ENCODE measurements around the gene ST8SIA2. TPM values are rescaled to one million over a fixed set of nuclear protein-coding genes. Genes with fewer than 3 reads are reported as not detected.

Gene ST8SIA2
- total and polyA plus RNA-seq, 10 of the 15 experiments (the other 5 are each of a cell fraction or from before 2014, with no cell fraction given), result not detected

DNA sequence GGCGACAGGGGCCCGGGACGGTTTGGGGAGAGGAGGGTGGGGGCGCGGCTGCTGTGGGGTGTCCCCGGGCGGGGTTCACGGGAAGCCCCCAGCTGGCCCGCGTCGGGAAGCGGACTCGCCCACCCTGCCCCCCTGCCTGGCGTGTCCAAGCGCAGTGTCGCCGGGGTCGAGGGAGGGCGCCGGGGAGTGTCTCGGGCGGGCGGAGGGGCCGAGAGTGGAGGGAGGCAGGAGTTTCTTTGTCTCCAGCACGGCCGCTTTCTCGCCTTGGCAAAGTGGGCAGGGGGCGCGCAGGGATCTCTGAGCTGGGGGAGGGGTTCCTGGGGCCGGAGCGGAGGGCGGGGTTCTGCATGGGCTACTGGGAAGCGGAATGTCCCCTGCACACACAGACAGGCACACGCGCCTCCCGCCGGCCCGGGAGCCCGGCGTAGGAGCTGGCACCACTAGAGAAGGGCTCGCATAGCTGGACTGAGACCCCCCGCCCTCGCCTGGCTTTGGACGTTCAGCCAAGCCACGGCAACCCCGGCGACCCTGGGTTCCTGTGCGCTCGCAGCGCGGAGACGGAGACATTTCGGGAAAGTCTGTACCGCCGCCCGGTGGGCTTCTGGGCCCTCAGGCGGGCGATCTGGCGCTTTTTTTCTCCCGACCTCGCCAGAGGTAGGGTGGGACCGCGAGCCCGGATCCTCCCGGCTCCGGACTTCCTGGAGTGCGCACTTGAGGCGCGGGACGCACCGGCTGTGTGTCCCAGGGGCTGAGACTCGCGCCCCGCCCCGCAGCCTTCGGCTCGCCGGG, 822 bp downstream of the ST8SIA2 start (continued):
- TF ChIP-seq STAT1 (conservative IDR thresholded peaks at IDR 0.05) (no peak), BACH1 (IDR thresholded peaks at IDR 0.05; ENCODE audit: borderline replicate concordance) (no peak)
- TF ChIP-seq, protein P1, sequence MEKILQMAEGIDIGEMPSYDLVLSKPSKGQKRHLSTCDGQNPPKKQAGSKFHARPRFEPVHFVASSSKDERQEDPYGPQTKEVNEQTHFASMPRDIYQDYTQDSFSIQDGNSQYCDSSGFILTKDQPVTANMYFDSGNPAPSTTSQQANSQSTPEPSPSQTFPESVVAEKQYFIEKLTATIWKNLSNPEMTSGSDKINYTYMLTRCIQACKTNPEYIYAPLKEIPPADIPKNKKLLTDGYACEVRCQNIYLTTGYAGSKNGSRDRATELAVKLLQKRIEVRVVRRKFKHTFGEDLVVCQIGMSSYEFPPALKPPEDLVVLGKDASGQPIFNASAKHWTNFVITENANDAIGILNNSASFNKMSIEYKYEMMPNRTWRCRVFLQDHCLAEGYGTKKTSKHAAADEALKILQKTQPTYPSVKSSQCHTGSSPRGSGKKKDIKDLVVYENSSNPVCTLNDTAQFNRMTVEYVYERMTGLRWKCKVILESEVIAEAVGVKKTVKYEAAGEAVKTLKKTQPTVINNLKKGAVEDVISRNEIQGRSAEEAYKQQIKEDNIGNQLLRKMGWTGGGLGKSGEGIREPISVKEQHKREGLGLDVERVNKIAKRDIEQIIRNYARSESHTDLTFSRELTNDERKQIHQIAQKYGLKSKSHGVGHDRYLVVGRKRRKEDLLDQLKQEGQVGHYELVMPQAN (conservative IDR thresholded peaks at IDR 0.05), result no peak
- TF ChIP-seq, protein P2, sequence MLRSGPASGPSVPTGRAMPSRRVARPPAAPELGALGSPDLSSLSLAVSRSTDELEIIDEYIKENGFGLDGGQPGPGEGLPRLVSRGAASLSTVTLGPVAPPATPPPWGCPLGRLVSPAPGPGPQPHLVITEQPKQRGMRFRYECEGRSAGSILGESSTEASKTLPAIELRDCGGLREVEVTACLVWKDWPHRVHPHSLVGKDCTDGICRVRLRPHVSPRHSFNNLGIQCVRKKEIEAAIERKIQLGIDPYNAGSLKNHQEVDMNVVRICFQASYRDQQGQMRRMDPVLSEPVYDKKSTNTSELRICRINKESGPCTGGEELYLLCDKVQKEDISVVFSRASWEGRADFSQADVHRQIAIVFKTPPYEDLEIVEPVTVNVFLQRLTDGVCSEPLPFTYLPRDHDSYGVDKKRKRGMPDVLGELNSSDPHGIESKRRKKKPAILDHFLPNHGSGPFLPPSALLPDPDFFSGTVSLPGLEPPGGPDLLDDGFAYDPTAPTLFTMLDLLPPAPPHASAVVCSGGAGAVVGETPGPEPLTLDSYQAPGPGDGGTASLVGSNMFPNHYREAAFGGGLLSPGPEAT (IDR thresholded peaks at IDR 0.05; ENCODE audit: low read depth), result no peak

DNA sequence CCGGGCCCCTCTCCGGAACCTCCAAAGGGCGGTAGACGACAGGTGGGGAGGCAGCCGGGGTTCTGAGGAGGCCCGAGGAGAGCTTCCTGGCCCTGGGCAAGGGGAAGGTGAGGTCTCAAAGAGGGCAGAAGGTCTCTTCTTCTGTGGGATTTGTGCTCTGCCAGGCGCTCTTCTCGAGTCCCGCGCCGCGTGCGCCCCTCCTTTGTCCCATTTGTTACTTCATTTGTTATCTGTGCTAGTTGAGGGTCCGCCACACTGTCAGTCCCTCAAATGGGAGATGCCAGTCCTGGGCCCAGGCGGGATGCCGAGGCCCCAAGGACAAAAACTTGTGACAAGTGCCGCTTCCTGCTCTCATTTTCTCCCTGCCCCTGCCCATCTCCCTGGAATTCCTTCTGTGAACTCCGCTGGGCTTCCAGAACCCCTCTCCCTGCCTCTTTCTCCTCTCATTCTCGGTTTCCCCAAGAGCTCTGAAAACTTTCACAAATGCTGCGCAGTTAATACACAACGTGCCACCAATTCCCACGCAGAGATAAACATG, 1.5 kb downstream of the ST8SIA2 start:
- DNase-seq (ENCODE audit: low read depth, low spot score) (no peak), ATAC-seq (no peak), FAIRE-seq (no peak)
- Histone ChIP-seq H3K9me3 (replicated peaks; ENCODE audit: control insufficient read depth, insufficient read depth, low read length) (no peaks in the 10 kb centered on the region), H3K27ac (ENCODE audit: control insufficient read depth, insufficient read depth) (no peak overlapping the region), H3K4me1 (ENCODE audit: control insufficient read depth, insufficient read depth, low read length) (no peaks in the 10 kb centered on the region), H2AFZ (ENCODE audit: control insufficient read depth, low read depth, low read length) (no peak overlapping the region), H3K4me2 (ENCODE audit: control insufficient read depth, insufficient read depth) (no peak overlapping the region), H3K79me2 (ENCODE audit: control insufficient read depth, insufficient read depth, low read length) (no peaks in the 10 kb centered on the region), H3K27me3 (replicated peaks in 1 of 2; ENCODE audit: control insufficient read depth in 2 of 2, insufficient read depth in 2 of 2, low read length in 1 of 2) (peaks cover 18 to 22% of the 10 kb centered on the region in 2 experiments), H3K36me3 (ENCODE audit: control insufficient read depth in 2 of 2, insufficient read depth in 2 of 2, low read length in 1 of 2) (no peaks in the 10 kb centered on the region), H3K4me3 (no peak overlapping the region), H4K20me1 (ENCODE audit: control insufficient read depth, insufficient read depth) (no peaks in the 10 kb centered on the region; the same call in 1 of the 2 replicates), H3K9ac (ENCODE audit: control insufficient read depth, insufficient read depth, low read length) (no peak overlapping the region)
- 24% methylated on average over 22 of the region's 22 CpGs for WGBS (ENCODE audit: insufficient coverage, insufficient replicate concordance, low lambda C conversion rate, missing lambda C conversion rate)
- TF ChIP-seq HCFC1 (IDR thresholded peaks at IDR 0.05; ENCODE audit: low read length) (no peak), SIN3A (IDR thresholded peaks at IDR 0.05; ENCODE audit: low read depth, low read length) (no peak), TAF1 (IDR thresholded peaks at IDR 0.05; ENCODE audit: borderline replicate concordance, low read depth, low read length) (no peak), MTA2 (IDR thresholded peaks at IDR 0.05; ENCODE audit: low read depth) (no peak)
- BruUV-seq (replicated peaks), result no TSS peak
- POLR2A ChIA-PET, result no interaction called here
- intact Hi-C loops (cut with micrococcal nuclease; ENCODE audit: unreplicated experiment), result no loop called here
- SMC1A ChIA-PET (ENCODE audit: uncharacterized antibody, unreplicated experiment), result no interaction called here
- in situ Hi-C loops (cut with MboI), result no loop called here
- CTCF ChIA-PET, result no interaction called here
- RAD21 ChIA-PET (ENCODE audit: unreplicated experiment), result no interaction called here
